ENCODE data around the gene NFKBIE. TPM values are rescaled to one million over a fixed set of nuclear protein-coding genes. Genes with fewer than 3 reads are reported as not detected.

NFKBIE gene
- total RNA-seq, 3 donors from 2014 or later: 4.0 to 25.9 (median 14.4) TPM

DNA sequence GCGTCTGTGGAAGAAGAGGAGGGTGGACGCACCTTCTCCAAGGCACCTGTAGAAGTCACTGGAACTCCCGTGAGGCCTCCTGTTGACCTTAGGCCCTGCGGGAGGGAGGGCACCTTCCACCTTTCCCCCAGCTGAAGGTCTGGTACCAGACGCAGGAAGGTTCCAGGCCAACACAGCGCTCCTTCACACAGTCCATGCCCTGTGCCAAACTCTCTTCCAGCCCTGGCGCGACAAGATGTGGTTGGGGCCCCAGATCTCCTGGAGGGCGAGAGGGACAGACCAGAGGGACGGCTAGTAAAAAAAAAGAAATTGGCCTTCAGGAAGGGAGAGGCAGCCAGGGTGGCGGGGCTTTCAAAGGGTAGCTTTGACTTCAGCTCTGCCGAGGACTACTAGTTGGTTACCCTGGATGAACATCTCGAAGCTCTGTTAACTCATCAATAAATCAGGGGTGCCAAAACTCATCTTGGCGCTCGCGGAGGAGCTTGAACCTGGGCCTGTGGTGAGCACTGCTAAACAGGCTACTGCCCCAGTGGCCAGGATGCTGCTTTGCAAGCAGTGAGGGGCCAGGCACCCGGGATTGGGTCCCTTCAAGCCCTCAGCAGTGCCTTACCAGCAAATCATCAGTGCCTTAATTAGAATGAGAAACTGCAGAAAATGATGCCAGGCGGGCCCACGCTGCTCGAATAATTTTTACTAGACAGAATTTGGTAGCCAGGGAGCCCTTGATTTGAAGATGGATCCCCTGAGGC is 32.9 kb upstream of the NFKBIE start:
- no peaks in the 10 kb centered on the region for H3K9me3 ChIP-seq
- H3K4me3 ChIP-seq: peak overlapping the region in 2 of 3 donors; percentile 57 to 75
- no peak overlapping the region for H3K27ac ChIP-seq
- peaks cover 0 to 29% of the 10 kb centered on the region in 2 donors for H3K27me3 ChIP-seq
- TF ChIP-seq POLR2A (IDR thresholded peaks at IDR 0.05): no peak
- TF ChIP-seq POLR2AphosphoS5 (IDR thresholded peaks at IDR 0.05): no peak
- TF ChIP-seq, protein P1, sequence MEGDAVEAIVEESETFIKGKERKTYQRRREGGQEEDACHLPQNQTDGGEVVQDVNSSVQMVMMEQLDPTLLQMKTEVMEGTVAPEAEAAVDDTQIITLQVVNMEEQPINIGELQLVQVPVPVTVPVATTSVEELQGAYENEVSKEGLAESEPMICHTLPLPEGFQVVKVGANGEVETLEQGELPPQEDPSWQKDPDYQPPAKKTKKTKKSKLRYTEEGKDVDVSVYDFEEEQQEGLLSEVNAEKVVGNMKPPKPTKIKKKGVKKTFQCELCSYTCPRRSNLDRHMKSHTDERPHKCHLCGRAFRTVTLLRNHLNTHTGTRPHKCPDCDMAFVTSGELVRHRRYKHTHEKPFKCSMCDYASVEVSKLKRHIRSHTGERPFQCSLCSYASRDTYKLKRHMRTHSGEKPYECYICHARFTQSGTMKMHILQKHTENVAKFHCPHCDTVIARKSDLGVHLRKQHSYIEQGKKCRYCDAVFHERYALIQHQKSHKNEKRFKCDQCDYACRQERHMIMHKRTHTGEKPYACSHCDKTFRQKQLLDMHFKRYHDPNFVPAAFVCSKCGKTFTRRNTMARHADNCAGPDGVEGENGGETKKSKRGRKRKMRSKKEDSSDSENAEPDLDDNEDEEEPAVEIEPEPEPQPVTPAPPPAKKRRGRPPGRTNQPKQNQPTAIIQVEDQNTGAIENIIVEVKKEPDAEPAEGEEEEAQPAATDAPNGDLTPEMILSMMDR (IDR thresholded peaks at IDR 0.05): no peak
- intact Hi-C loops (cut with DNase I; ENCODE audit: low total_unique reads): no loop called here
- no peak for DNase-seq (ENCODE audit: low spot score in 2 of 2)
- H3K36me3 ChIP-seq: no peaks in the 10 kb centered on the region
- H3K4me1 ChIP-seq: peaks cover 0 to 5% of the 10 kb centered on the region in 2 donors

DNA sequence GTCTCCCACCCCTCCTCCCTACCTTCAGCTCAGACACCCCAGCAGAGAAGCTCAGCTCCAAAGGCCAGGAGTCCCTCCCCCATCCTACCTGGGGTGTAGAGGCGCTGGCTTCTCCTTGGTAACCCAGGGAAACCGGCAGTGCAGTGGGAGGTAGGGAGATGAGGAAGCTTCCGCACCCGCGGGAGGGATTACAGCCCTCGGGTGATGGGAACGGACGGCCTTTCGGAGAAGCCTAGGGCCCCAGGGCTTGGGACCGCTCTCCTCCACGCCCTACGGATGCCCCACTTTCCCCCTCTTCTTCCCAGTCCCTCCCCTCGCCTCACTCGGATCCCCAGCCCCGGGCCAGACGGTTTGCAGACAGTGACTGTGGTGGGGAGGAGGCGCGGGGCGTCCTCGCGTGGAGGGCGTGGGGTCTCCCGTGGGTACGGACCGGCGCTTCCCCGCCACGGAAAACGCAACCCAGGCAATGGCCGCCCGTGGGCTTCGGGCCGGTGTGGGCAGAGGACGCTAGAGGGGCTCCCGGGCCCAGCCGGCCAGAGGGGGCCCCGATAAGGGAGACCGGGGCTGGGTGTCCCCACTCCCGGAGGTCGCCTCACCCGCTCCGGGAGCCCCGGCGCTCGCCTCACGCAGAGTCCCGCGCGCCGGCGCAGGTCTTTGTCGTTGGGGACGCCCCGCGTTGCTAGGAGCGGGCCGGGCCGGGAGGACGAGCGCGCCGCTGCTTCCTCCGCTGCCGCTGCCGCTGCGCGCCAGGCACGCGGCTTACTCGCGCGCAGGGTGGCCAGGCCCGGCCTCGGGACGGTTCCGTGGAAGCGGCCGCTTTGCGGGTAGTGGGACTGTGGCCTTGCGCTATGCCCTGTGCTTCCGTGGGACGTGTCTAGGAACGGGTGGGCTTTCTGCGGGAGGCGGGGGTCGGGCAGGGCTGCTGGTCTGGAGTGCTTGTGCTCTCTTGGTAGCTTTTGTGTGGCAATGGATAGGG is 32.0 kb upstream of the NFKBIE start:
- H3K4me1 ChIP-seq: peaks cover 0 to 5% of the 10 kb centered on the region in 2 donors
- no peaks in the 10 kb centered on the region for H3K9me3 ChIP-seq
- TF ChIP-seq, protein P1 (IDR thresholded peaks at IDR 0.05): no peak
- TF ChIP-seq POLR2AphosphoS5 (IDR thresholded peaks at IDR 0.05) (no peak), POLR2A (IDR thresholded peaks at IDR 0.05) (no peak)
- no peaks in the 10 kb centered on the region for H3K36me3 ChIP-seq
- DNase-seq (ENCODE audit: low spot score in 2 of 2): no peak
- H3K27ac ChIP-seq: no peak overlapping the region
- peak overlapping the region; percentile 39 to 75 (median 57) for H3K4me3 ChIP-seq
- peaks cover 0 to 29% of the 10 kb centered on the region in 2 donors for H3K27me3 ChIP-seq
- intact Hi-C loops (cut with DNase I; ENCODE audit: low total_unique reads): no loop called here

DNA sequence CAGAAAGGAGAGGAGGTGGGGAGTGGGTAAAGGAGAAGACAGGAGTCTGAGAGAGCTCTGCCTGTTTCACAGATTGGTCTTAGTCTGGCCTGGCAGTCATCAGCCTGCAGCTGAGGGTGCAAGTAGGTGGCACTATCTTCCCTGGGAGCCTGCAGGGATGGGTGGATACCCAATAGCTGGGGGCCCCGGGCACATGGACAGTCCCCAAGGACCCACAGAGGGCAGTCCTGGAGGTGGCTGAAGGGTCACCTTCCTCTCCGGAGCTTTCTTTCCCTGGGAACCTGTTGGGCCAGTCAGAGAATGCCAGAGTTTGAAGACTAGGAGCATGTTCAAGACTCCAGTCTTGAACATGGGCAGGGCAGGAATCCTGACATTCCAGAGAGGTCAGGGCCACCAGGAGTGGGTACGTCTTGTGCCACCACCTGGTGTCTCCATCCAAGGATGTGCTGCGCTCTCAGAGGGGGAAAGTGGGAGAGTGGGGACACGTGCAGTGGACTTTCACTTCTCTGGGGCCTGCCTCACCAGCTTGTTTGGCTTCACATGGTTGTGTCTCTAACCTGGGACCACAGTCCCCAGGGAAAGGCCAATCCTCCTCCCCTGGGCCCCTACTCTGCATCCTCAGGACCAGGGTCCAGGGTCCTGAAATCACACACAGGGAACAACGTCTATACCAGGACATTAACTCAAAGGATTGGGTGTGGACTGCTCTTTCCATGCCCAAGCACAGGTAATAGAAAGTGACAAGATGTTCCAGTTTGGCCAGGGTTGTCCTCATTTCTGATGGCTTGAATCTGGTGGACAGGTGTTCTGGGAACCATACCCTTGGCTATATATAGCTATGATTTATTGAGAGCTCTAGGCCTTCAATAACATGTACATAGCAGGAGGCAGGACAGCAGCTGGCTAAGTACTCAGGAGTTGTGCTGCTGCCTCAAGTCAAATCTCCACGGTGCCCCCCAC is 29.8 kb upstream of the NFKBIE start:
- peaks cover 0 to 50% of the 10 kb centered on the region in 2 donors for H3K27me3 ChIP-seq
- H3K27ac ChIP-seq: no peak overlapping the region
- H3K36me3 ChIP-seq: no peaks in the 10 kb centered on the region
- peaks cover 0 to 5% of the 10 kb centered on the region in 2 donors for H3K4me1 ChIP-seq
- no peaks in the 10 kb centered on the region for H3K9me3 ChIP-seq
- H3K4me3 ChIP-seq: no peak overlapping the region
- TF ChIP-seq POLR2AphosphoS5 (IDR thresholded peaks at IDR 0.05) (no peak), POLR2A (IDR thresholded peaks at IDR 0.05) (no peak)
- TF ChIP-seq, protein P1 (IDR thresholded peaks at IDR 0.05): no peak
- intact Hi-C loops (cut with DNase I; ENCODE audit: low total_unique reads): no loop called here
- no peak for DNase-seq (ENCODE audit: low spot score in 2 of 2)

DNA sequence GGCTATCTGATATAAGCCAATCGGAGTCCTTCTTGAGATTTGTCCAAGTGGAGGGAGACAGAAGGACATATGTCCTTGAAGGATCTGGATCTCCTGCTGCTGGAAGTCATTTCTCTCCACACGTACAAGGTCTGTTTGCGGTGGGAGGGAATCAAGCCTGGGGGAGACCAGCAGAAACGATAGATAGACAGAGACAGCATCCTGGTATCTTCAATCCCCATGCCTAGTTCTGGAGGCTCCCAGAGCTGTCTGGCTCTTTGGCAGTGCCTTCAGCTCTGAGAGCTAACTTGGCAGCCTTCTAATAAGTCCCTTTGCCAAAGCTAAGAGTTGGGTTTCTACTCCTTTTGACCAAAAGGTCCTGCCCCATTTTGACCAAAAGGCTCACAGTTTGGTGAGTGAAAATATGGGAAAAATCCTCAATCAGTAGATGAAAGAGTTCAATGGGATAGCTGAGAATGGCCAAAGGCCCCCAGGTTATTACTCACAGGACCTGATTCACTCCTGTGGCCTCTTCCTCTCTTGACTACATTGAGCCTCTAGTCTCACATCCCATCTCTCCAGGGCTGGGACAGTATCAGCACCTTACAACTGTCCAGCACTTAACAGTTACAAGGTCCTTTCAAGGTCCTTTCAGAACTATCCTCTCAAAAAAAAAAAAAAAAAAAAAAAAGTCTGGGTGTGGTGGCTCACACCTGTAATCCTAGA is 27.5 kb upstream of the NFKBIE start:
- Histone ChIP-seq H3K36me3 (no peaks in the 10 kb centered on the region), H3K27ac (no peak overlapping the region), H3K9me3 (no peaks in the 10 kb centered on the region), H3K4me1 (peaks cover 0 to 5% of the 10 kb centered on the region in 2 donors), H3K27me3 (peaks cover 0 to 65% of the 10 kb centered on the region in 2 donors), H3K4me3 (no peak overlapping the region)
- no peak for DNase-seq (ENCODE audit: low spot score in 2 of 2)
- intact Hi-C loops (cut with DNase I; ENCODE audit: low total_unique reads): no loop called here
- TF ChIP-seq POLR2AphosphoS5 (IDR thresholded peaks at IDR 0.05) (no peak), POLR2A (IDR thresholded peaks at IDR 0.05) (no peak)
- TF ChIP-seq, protein P1 (IDR thresholded peaks at IDR 0.05): no peak
